GM18873 (cell line): ENCODE results near the gene KIAA0753.

ENCODE experiments used
- ATAC-seq: cut with Tn5 transposase; IDR thresholded peaks from one replicate; pipeline ENCODE4 v1.9.1; 2021; ENCODE audit warnings: mild to moderate bottlenecking, moderate library complexity, moderate number of reproducible peaks; ENCODE audit not compliant: unreplicated experiment, low FRiP score

KIAA0753 gene

DNA sequence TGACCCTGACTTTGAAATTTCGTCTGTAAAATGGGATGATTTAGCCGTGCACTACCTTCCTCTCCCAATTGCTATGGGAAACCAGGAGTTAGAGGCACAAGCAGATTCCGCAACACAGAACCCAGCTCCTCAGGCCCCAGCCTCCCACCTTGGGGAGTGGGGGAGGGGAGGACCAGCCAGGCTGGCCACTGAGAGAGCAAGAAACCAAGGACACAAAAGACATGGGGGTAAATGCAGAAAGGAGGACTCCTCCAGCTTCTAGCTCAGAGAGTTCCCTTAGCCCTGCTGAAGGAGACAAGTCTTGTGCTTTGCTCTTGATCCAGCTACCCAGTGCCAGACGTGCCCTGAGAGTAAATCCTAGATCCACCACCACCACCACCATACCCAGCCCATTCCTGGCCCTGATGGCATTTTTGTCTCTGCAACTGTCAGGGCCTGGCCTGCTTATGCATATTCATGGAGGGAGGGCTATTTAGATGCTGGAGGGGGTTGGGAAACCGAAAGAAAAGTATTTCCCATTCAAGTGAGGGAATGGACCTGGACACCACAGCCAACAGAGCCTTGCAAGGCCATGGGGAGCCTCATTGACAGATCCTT, 110.1 kb downstream of the KIAA0753 start:
- ATAC-seq: no peak

DNA sequence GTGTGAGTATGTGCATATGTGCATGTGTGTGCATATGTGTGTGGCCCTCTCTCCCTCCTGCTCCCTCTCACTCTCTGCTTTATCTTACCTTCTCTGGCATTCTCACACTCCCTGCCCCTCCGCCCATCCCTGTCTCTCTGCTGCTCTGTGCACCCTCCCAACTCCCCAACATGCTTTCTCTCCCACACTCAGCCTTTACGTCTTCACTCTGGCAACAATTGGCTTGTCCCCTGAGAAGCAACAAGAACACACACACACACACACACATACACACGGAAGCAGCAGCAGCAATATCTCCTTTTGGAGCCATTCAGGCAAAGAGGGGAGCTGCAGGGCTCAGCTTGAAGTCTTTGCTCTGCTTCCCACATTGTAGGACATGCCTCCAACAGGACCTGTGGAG, 112.0 kb downstream of the KIAA0753 start:
- ATAC-seq: no peak
